ENCODE results near the gene DLG2. TPM values are rescaled to one million over a fixed set of nuclear protein-coding genes. Genes with fewer than 3 reads are reported as not detected.

Gene DLG2
- total RNA-seq, 1 donor from 2014 or later, result 1.8 TPM

DNA sequence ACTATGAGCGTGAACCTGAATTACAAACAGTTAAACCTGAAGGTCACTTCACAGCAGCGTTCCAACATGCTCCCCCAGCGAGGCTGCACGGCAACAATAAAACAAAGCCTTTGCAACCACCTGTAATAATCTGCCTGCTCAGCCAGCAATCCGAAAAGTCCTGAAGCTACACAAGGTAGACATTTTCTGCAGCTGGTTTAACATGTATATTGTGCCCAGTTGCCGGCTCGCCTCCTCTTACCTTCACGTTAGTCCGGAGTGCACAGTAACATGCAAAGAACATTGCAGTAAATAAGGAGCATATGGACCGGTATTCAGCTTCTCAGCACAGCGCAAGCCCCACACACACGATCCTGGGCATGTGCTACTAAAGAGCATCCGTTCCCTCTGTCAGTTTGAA is 704.3 kb downstream of the DLG2 start:
- Mint-ChIP-seq H3K4me1 (ENCODE audit: low read depth, unreplicated experiment) (peaks cover 13% of the 10 kb centered on the region), H3K27ac (ENCODE audit: unreplicated experiment) (no peak overlapping the region), H3K36me3 (ENCODE audit: low read depth, unreplicated experiment) (no peaks in the 10 kb centered on the region), H3K4me3 (ENCODE audit: unreplicated experiment) (peak overlapping the region; percentile 21), H3K27me3 (ENCODE audit: low read depth, unreplicated experiment) (no peaks in the 10 kb centered on the region), H3K9me3 (ENCODE audit: unreplicated experiment) (no peaks in the 10 kb centered on the region)
- Histone ChIP-seq H3K79me2 (ENCODE audit: insufficient read depth, low read length) (no peaks in the 10 kb centered on the region), H3K36me3 (ENCODE audit: insufficient read depth, low read length) (no peaks in the 10 kb centered on the region), H3K4me1 (ENCODE audit: insufficient read depth, low read length) (peaks cover 7% of the 10 kb centered on the region), H3K27ac (ENCODE audit: low read depth, low read length) (no peak overlapping the region), H3K9me3 (ENCODE audit: insufficient read depth, low read depth, low read length) (no peaks in the 10 kb centered on the region), H4K20me1 (ENCODE audit: insufficient read depth, low read length) (no peaks in the 10 kb centered on the region), H3K27me3 (ENCODE audit: insufficient read depth, low read length) (no peaks in the 10 kb centered on the region), H2AFZ (ENCODE audit: low read depth, low read length) (peak overlapping the region; percentile 67), H3K4me2 (ENCODE audit: low read length) (peak overlapping the region; percentile 86), H3K9ac (ENCODE audit: low read length) (peak overlapping the region; percentile 10), H3K4me3 (ENCODE audit: insufficient read depth, low read depth, low read length) (peak overlapping the region; percentile 48)
- FAIRE-seq (no peak), DNase-seq (ENCODE audit: low read depth) (no peak)
- TF ChIP-seq, protein P1, sequence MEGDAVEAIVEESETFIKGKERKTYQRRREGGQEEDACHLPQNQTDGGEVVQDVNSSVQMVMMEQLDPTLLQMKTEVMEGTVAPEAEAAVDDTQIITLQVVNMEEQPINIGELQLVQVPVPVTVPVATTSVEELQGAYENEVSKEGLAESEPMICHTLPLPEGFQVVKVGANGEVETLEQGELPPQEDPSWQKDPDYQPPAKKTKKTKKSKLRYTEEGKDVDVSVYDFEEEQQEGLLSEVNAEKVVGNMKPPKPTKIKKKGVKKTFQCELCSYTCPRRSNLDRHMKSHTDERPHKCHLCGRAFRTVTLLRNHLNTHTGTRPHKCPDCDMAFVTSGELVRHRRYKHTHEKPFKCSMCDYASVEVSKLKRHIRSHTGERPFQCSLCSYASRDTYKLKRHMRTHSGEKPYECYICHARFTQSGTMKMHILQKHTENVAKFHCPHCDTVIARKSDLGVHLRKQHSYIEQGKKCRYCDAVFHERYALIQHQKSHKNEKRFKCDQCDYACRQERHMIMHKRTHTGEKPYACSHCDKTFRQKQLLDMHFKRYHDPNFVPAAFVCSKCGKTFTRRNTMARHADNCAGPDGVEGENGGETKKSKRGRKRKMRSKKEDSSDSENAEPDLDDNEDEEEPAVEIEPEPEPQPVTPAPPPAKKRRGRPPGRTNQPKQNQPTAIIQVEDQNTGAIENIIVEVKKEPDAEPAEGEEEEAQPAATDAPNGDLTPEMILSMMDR (IDR thresholded peaks at IDR 0.05; ENCODE audit: insufficient read depth, low read depth, low read length), result no peak
- no peak for TF ChIP-seq EZH2 (IDR thresholded peaks at IDR 0.05; ENCODE audit: insufficient read depth, low read length)

DNA sequence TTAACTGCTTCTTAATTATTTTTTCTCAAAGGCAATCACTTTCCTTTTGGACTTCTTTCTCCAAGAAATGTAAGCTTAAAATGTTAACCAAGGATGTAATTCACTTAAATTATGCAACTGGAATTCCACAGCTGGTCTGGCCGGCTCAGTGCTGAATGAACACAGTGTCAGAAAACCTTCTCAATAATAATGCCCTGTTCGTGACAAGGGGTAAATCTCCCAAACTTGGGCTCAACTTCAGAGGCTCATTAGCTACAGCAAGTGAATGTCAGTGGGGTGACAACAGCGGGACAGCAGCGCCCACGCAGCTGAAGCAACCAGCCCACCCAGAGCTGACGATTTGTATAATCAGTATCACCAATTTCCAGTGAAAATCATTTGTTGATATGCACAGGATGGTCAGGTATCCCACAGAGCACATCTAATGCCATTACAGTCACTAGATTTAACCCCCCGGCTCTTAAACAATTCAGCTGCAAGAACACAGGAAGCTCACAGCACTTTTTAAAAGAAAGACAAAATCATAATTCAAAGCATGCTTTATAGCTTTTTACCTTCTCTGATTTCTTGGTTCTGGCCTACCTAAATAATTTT is 704.8 kb downstream of the DLG2 start:
- H3K36me3 Mint-ChIP-seq (ENCODE audit: low read depth, unreplicated experiment), result no peaks in the 10 kb centered on the region
- H3K79me2 ChIP-seq (ENCODE audit: insufficient read depth, low read length), result no peaks in the 10 kb centered on the region
- H3K27me3 Mint-ChIP-seq (ENCODE audit: low read depth, unreplicated experiment), result no peaks in the 10 kb centered on the region
- H3K4me2 ChIP-seq (ENCODE audit: low read length), result peak overlapping the region; percentile 86
- FAIRE-seq, result no peak
- H3K9me3 ChIP-seq (ENCODE audit: insufficient read depth, low read depth, low read length), result no peaks in the 10 kb centered on the region
- H3K4me3 Mint-ChIP-seq (ENCODE audit: unreplicated experiment), result peak overlapping the region; percentile 21
- no peak for TF ChIP-seq EZH2 (IDR thresholded peaks at IDR 0.05; ENCODE audit: insufficient read depth, low read length)
- TF ChIP-seq, protein P1 (IDR thresholded peaks at IDR 0.05; ENCODE audit: insufficient read depth, low read depth, low read length), result no peak
- DNase-seq (ENCODE audit: low read depth), result no peak
- peak overlapping the region; percentile 48 for H3K4me3 ChIP-seq (ENCODE audit: insufficient read depth, low read depth, low read length)
- peak overlapping the region; percentile 10 for H3K9ac ChIP-seq (ENCODE audit: low read length)
- no peak overlapping the region for H3K27ac Mint-ChIP-seq (ENCODE audit: unreplicated experiment)
- H2AFZ ChIP-seq (ENCODE audit: low read depth, low read length), result peak overlapping the region; percentile 67
- peaks cover 7% of the 10 kb centered on the region for H3K4me1 ChIP-seq (ENCODE audit: insufficient read depth, low read length)
- H3K9me3 Mint-ChIP-seq (ENCODE audit: unreplicated experiment), result no peaks in the 10 kb centered on the region
- H3K27ac ChIP-seq (ENCODE audit: low read depth, low read length), result no peak overlapping the region
- H3K27me3 ChIP-seq (ENCODE audit: insufficient read depth, low read length), result no peaks in the 10 kb centered on the region
- H3K36me3 ChIP-seq (ENCODE audit: insufficient read depth, low read length), result no peaks in the 10 kb centered on the region
- H3K4me1 Mint-ChIP-seq (ENCODE audit: low read depth, unreplicated experiment), result peaks cover 13% of the 10 kb centered on the region
- H4K20me1 ChIP-seq (ENCODE audit: insufficient read depth, low read length), result no peaks in the 10 kb centered on the region

DNA sequence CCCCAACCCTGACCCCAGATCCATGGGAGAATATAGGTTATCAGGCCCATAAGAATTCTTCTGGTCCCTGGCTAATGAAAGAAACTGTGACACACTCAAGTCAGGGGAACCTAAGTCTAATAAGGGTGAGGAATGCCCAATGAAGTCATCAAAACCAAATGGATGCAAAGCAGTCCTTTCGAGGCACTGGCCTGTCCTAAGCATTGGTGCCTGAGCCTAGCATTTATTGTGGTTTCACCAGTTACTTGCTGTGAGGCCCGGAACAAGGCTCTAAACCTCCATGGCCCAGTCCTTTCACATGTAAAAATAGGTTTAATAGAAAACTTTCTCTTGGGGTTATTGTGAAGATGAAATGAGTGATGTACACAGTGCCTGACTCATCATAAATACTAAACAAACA is 712.6 kb downstream of the DLG2 start:
- H3K4me1 Mint-ChIP-seq (ENCODE audit: low read depth, unreplicated experiment), result no peaks in the 10 kb centered on the region
- no peak overlapping the region for H3K4me3 Mint-ChIP-seq (ENCODE audit: unreplicated experiment)
- Histone ChIP-seq H3K4me2 (ENCODE audit: low read length) (no peak overlapping the region), H3K79me2 (ENCODE audit: insufficient read depth, low read length) (no peaks in the 10 kb centered on the region), H4K20me1 (ENCODE audit: insufficient read depth, low read length) (no peaks in the 10 kb centered on the region), H2AFZ (ENCODE audit: low read depth, low read length) (no peak overlapping the region), H3K27me3 (ENCODE audit: insufficient read depth, low read length) (no peaks in the 10 kb centered on the region), H3K9me3 (ENCODE audit: insufficient read depth, low read depth, low read length) (no peaks in the 10 kb centered on the region), H3K4me3 (ENCODE audit: insufficient read depth, low read depth, low read length) (no peak overlapping the region), H3K9ac (ENCODE audit: low read length) (no peak overlapping the region), H3K27ac (ENCODE audit: low read depth, low read length) (no peak overlapping the region), H3K36me3 (ENCODE audit: insufficient read depth, low read length) (no peaks in the 10 kb centered on the region), H3K4me1 (ENCODE audit: insufficient read depth, low read length) (no peaks in the 10 kb centered on the region)
- H3K36me3 Mint-ChIP-seq (ENCODE audit: low read depth, unreplicated experiment), result no peaks in the 10 kb centered on the region
- H3K27ac Mint-ChIP-seq (ENCODE audit: unreplicated experiment), result no peak overlapping the region
- no peak for FAIRE-seq
- no peak for TF ChIP-seq EZH2 (IDR thresholded peaks at IDR 0.05; ENCODE audit: insufficient read depth, low read length)
- TF ChIP-seq, protein P1 (IDR thresholded peaks at IDR 0.05; ENCODE audit: insufficient read depth, low read depth, low read length), result no peak
- no peaks in the 10 kb centered on the region for H3K27me3 Mint-ChIP-seq (ENCODE audit: low read depth, unreplicated experiment)
- H3K9me3 Mint-ChIP-seq (ENCODE audit: unreplicated experiment), result no peaks in the 10 kb centered on the region
- no peak for DNase-seq (ENCODE audit: low read depth)
